Germinal center (tissue), 1 donor: ENCODE results near the gene POLR1H.
"Not testable (repeated sequence)": the region's sequence is repeated elsewhere in the genome, so short reads cannot be mapped to it uniquely, and the experiment has no call there.

Source experiments
- DNase-seq: peaks from one replicate; pipeline ENCODE4 v3.0.0; 2012; ENCODE audit warnings: mixed read lengths, low spot score

Gene POLR1H

DNA sequence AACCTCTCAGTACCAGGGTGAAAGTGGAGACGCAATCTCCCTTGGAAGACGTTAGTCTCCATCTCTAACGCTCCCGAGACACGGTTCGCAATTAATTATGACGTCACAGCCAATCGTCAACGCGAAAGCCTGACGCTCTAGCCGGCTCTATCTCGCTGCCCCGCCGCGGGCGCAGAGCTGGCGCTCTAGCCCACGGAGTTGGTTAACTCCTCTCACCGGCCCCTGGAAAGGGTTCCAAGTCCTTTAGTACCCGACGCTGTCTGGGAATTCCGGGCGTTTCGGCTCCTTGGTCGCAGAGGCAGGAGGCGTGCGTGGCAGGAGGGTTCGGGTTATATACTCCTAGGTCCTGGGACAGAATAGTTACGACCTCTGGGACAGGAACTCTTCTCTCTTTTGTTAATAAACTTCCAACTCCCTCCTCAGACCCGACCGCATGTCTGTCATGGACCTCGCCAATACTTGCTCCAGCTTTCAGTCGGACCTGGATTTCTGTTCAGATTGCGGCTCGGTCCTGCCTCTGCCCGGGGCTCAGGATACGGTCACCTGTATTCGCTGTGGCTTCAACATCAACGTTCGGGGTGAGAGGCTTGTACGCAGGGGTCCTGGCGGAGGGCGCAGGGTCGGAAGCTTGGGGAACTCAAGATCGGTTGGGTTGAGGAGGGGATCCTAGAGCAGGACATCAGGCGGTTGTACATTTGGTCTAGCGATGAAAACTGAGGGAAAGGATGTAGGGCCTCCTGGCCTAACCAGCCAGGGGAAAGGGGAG, at the start of gene POLR1H:
TSS of gene POLR1H (plus strand) at position 174 of the 766 bp plus-strand sequence. CDS start at position 434, 260 bp downstream.
- DNase-seq = peak; percentile 93

DNA sequence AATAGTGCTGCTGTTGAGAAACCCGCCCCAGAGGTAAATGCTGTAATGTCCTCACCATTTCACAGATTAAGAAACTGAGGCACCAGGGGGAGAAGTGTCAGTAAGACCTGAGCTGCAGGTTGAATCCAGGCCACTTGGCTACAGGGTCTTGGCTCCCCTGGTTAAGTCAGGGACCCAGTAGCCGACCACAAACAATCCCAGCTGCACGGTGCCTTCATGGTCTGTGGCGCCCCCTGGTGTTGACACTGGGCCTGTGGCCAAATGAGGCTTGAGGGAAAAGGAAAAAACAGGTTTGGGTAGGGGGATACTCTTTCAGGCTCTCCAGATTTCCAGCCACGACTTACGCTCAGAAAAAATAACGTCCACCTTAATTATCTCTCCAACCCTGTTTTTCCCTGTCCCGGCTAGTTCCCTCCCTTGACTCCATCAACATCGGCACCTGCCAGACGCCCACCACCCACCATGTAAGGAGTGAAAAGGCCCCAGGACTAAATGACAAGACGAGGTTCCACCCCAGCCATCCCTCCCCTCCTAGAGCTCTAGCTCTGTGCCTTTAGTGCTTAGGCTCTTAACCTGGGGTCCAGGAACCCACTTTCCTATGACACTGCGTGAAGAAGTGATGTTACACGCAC, 47.7 kb upstream of the POLR1H start:
- peak; percentile 21 for DNase-seq

DNA sequence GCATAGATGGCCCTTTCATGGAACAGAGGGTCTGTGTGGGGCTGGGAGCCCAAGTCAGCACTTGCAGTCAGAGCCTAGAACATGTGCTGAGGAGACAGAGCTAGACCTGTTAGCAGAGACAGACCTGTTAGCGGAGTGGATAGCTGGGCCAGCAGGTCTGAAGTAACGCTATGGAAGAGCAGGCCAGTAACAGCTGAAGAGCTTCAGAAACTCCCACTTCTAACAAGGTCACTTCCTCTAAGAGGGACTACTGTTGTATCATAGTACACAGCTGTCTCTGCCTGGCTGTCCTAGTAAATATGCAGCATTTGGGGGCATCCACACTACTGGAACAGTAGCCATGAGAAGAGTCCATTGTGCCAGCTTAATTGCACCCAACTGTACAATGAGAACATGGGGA, 41.2 kb upstream of the POLR1H start:
- no peak for DNase-seq

- DNase-seq = peak; percentile 17
Measured at GRCh38 chr6:30020626-30021025, 40.4 kb upstream of the POLR1H start.

DNA sequence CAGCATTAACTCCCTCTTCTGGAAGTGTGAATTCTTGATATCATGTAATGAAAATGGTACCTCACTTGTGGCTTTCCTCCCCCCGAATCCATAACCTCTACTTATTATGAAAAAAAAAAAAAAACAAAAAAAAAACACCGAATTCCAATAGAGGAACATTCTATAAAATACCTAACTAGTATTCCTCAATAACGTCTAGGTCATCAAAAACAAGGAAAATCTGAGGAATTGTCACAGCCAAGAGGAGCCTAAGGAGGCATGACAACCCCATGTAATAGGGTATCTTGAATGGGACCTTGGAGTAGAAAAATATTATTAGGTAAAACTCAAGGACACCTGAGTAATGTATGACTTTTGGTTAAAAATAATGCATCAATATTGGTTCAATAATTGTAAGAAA, 38.9 kb upstream of the POLR1H start:
- no peak for DNase-seq

DNA sequence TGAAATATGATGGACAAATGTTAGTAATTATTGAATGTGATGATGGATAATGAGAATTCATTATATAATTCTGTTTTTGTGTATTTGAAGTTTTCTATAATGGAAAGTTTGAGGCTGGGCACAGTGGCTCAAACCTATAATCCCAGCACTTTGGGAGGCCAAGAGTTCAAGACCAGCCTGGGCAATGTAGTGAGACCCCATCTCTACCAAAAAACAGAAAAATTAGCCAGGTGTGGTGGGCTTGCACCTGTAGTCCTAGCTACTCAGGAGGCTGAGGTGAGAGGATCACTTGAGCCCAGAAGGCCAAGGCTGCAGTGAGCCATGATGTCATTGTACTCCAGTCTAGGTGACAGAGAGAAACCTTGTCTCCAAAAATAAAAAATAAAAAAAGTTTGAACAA, 38.4 kb upstream of the POLR1H start:
- not testable (repeated sequence) for DNase-seq

- no peak for DNase-seq
Measured at GRCh38 chr6:30025186-30025585, 35.9 kb upstream of the POLR1H start.

GRCh38 chr6:30029588-30029987, 31.5 kb upstream of the POLR1H start:
- no peak for DNase-seq

GRCh38 chr6:30031381-30031780, 29.7 kb upstream of the POLR1H start:
- no peak for DNase-seq

GRCh38 chr6:30033440-30033839, 27.6 kb upstream of the POLR1H start:
- not testable (repeated sequence) for DNase-seq

DNA sequence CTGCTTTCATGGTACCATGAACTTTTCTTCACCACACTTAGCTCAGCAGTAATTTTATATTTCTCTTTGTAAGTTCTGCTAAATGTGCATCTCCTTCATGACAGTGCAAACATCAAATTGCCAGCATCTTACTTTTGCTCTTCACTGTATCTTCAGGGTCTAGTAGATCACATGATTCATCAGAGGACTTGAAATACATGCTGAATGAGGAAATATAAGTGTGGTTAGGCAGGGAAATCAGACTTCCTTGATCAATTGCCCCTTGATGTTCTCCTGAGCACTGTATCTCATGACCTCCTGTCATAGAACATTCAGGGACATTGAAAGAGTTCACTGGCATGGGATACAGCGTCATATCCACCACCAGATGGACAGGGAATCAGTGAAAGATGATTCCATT, 25.3 kb upstream of the POLR1H start:
- DNase-seq = no peak

DNA sequence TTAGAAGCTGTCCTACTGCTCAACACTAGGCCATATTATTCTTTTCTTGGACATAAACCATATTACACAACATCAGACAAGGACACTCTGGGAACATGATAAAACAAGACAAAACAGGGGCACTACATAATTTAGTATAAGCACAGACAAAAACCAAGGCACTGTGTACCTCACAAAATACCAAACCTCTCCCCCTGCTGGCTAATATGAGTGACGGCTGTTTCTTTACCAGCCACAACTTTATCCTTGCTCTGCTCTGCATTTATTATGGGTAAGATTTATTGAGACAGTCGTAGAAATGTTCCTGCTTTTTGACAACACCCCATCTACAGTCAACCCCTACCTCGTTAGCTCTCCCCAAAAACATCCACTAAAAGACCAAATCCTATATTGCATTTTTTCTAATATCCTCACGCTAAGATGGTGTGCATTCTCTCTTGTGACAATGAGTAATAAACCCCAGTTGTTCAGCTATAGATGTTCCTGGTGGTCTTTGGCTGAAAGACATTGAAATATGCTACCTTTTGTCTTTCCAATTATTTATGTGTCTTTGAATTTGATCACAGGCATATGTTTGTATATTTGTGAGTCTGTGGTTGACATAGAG, 23.8 kb upstream of the POLR1H start:
- peak; percentile 39 for DNase-seq

GRCh38 chr6:30041221-30041620, 19.8 kb upstream of the POLR1H start:
- DNase-seq = no peak

GRCh38 chr6:30041821-30042220, 19.2 kb upstream of the POLR1H start:
- no peak for DNase-seq

DNA sequence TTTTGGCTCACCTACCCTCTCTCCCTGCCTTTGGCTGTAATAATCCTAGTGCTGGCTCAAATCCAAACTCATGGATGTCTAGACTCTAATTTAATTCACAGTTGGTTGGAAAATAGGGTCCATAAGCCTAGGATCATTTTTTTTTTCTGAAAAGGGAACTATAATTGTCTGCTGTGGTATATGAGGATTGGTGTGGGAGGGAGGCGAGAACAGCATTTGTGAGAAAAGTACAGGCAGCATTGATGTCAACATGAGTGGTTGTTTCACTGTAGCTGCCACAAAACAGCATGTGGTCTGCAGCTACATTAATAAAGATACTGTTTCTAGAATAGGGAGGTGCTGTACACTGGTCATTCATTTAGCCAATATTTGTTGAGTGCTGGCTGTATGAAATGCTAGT, 18.6 kb upstream of the POLR1H start:
- no peak for DNase-seq

GRCh38 chr6:30042914-30043313, 18.2 kb upstream of the POLR1H start:
- DNase-seq = no peak

GRCh38 chr6:30043744-30044143, 17.3 kb upstream of the POLR1H start:
- DNase-seq = no peak

- DNase-seq = no peak
Measured at GRCh38 chr6:30044630-30045029, 16.4 kb upstream of the POLR1H start.

- no peak for DNase-seq
Measured at GRCh38 chr6:30047220-30047619, 13.8 kb upstream of the POLR1H start.

GRCh38 chr6:30053682-30054081, 7.4 kb upstream of the POLR1H start:
- DNase-seq = no peak

DNA sequence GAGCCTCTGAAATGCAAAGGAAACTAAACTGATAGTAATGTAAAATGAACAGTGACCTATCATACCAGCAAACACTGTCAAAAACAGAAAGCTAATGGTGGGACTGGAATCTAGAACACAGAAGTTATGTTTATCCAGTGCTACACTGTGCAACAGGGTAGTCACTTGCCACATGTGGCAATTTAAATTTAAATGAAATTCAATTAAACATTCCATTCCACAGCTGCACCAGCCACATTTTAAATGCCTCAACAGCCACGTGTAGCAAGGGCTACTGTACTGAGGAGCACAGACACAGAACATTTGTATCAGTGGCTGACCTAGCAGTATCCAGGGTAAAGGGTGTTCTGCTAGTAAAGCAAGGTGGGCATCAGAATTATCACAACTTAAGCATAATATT, 5.6 kb upstream of the POLR1H start:
- DNase-seq = no peak

- DNase-seq = peak; percentile 68
Measured at GRCh38 chr6:30060606-30061091, 416 bp upstream of the POLR1H start.

DNA sequence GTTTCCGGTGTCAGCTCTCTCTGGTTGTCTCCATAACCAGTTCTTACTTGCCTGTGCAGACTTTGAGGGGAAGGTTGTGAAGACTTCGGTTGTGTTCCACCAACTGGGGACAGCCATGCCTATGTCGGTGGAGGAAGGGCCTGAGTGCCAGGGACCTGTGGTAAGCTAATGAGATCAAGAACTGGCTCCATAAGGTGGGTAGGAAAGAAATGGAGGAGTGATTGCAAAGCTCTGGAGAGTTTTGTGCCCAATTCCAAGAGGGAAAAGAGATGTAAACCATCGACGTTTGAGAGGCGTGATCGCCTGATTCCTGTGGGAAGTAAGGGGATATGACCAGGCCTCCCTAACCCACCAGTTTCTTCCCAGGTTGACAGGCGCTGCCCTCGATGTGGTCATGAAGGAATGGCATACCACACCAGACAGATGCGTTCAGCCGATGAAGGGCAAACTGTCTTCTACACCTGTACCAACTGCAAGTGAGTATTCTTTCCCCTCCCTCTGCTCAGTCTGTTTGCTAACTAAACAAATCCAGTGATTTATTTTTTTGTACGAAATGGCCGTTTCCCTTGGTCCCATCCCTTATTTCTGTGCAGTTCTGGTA, 893 bp downstream of the POLR1H start:
- DNase-seq = no peak
